Caco-2 (cell line): ENCODE data around the gene POU4F3. TPM values are rescaled to one million over a fixed set of nuclear protein-coding genes. Genes with fewer than 3 reads are reported as not detected.

Experiments used
- BruUV-seq: library from RNA; stranded (reverse); fragments of 400-500 nt; replicated peaks from 2 replicates; lab custom pipeline; 2021; lab: Mats Ljungman, UMichigan
- CTCF ChIA-PET: fragments of 300-600 bp; sonication (Branson Sonifier 250); formaldehyde crosslinking; loops from one replicate; lab custom pipeline; 2022; ENCODE audit warnings: antibody characterized with exemption; lab: Charles Lee
- POLR2A ChIA-PET: fragments of 300-600 bp; sonication (Branson Sonifier 250); formaldehyde crosslinking; loops from one replicate; lab custom pipeline; 2022; ENCODE audit warnings: antibody characterized with exemption; lab: Charles Lee
- DNase-seq, 2 experiments: peaks; one replicate each; pipeline versions ENCODE4 v3.0.0 to v3.0.0-alpha.2; 2020 to 2022
- H3K27me3 ChIP-seq: replicated peaks from 2 replicates; pipeline ENCODE4 v1.6.0; 2011; ENCODE audit warnings: low read length; ENCODE audit not compliant: control insufficient read depth, insufficient read depth
- H3K36me3 ChIP-seq: 2 replicates; pipeline ENCODE4 v1.5.1; 2011; ENCODE audit warnings: low read length; ENCODE audit not compliant: control insufficient read depth, insufficient read depth
- H3K4me1 ChIP-seq: fragments of 250-450 bp; sonication (Bioruptor Pico); 2 replicates; pipeline ENCODE4 v1.5.1; 2020; ENCODE audit warnings: mild to moderate bottlenecking
- H3K4me3 ChIP-seq: 2 replicates; pipeline ENCODE4 v1.5.1; 2011; ENCODE audit warnings: low read depth, mild to moderate bottlenecking, control low read depth, low read length
- H3K9me3 ChIP-seq: fragments of 250-450 bp; sonication (Bioruptor Pico); 2 replicates; pipeline ENCODE4 v1.5.1; 2020; ENCODE audit warnings: mild to moderate bottlenecking, moderate library complexity
- H3K27ac Mint-ChIP-seq: one replicate; pipeline ENCODE4 v1.8.0; 2022; ENCODE audit warnings: mixed read lengths; ENCODE audit not compliant: unreplicated experiment
- H3K27me3 Mint-ChIP-seq: one replicate; pipeline ENCODE4 v1.8.0; 2022; ENCODE audit warnings: mixed read lengths; ENCODE audit not compliant: insufficient read depth, unreplicated experiment
- H3K36me3 Mint-ChIP-seq: one replicate; pipeline ENCODE4 v1.8.0; 2022; ENCODE audit warnings: mild to moderate bottlenecking, mixed read lengths; ENCODE audit not compliant: insufficient read depth, unreplicated experiment
- H3K4me1 Mint-ChIP-seq: one replicate; pipeline ENCODE4 v1.8.0; 2022; ENCODE audit warnings: low read depth, mixed read lengths; ENCODE audit not compliant: unreplicated experiment
- H3K4me3 Mint-ChIP-seq: one replicate; pipeline ENCODE4 v1.8.0; 2022; ENCODE audit warnings: mild to moderate bottlenecking, moderate library complexity, mixed read lengths; ENCODE audit not compliant: unreplicated experiment
- H3K9me3 Mint-ChIP-seq: one replicate; pipeline ENCODE4 v1.8.0; 2022; ENCODE audit warnings: mixed read lengths; ENCODE audit not compliant: unreplicated experiment
- CTCF ChIP-seq, 2 experiments: fragments of 200-600 bp in 1 of 2; IDR thresholded peaks; 1 replicate in 1 of 2; 2 replicates in 1 of 2; pipeline versions ENCODE4 v1.5.1 to v1.8.0; 2011 to 2022; ENCODE audit warnings: antibody characterized with exemption in 1 of 2, control low read depth in 1 of 2, inconsistent platforms in 1 of 2, low read depth in 1 of 2, low read length in 1 of 2, mild to moderate bottlenecking in 1 of 2, moderate library complexity in 1 of 2; ENCODE audit not compliant: insufficient read depth in 1 of 2, severe bottlenecking in 1 of 2, unreplicated experiment in 1 of 2
- intact Hi-C: fragments of 100-400 bp; cut with micrococcal nuclease; formaldehyde crosslinking; loops from one replicate; pipeline ENCODE4 v1.10.0; 2022; ENCODE audit not compliant: unreplicated experiment
- total RNA-seq: library from RNA; stranded (reverse); gene quantifications from 2 replicates; pipeline ENCODE4 v1.2.3, GENCODE V29; 2022

The POU4F3 gene
- total RNA-seq, 1 experiment from 2014 or later, result not detected

GRCh38 chr5:146345578-146346366 is 7.1 kb downstream of the POU4F3 start:
- Mint-ChIP-seq H3K4me1 (no peaks in the 10 kb centered on the region), H3K4me3 (no peak overlapping the region), H3K36me3 (no peaks in the 10 kb centered on the region), H3K27ac (no peak overlapping the region), H3K9me3 (no peaks in the 10 kb centered on the region), H3K27me3 (peaks cover 28% of the 10 kb centered on the region)
- no peak overlapping the region for H3K4me3 ChIP-seq
- no peak for TF ChIP-seq CTCF (IDR thresholded peaks at IDR 0.05; ENCODE audit: insufficient read depth in 1 of 2, low read depth in 1 of 2, low read length in 1 of 2, severe bottlenecking in 1 of 2, unreplicated experiment in 1 of 2)
- POLR2A ChIA-PET, result no interaction called here
- no peaks in the 10 kb centered on the region for H3K36me3 ChIP-seq
- H3K27me3 ChIP-seq, result peaks cover 1% of the 10 kb centered on the region
- H3K4me1 ChIP-seq, result no peaks in the 10 kb centered on the region
- DNase-seq, result no peak
- BruUV-seq, result no TSS peak
- intact Hi-C loops, result no loop called here
- H3K9me3 ChIP-seq, result no peaks in the 10 kb centered on the region
- CTCF ChIA-PET, result no interaction called here

GRCh38 chr5:146357126-146357525 is 18.5 kb downstream of the POU4F3 start:
- no peaks in the 10 kb centered on the region for H3K4me1 Mint-ChIP-seq
- no peaks in the 10 kb centered on the region for H3K36me3 Mint-ChIP-seq
- H3K27me3 Mint-ChIP-seq, result peaks cover 14% of the 10 kb centered on the region
- H3K36me3 ChIP-seq, result no peaks in the 10 kb centered on the region
- ChIA-PET CTCF (no interaction called here), POLR2A (no interaction called here)
- H3K27me3 ChIP-seq, result no peaks in the 10 kb centered on the region
- no peaks in the 10 kb centered on the region for H3K9me3 ChIP-seq
- no TSS peak for BruUV-seq
- intact Hi-C loops, result no loop called here
- no peaks in the 10 kb centered on the region for H3K9me3 Mint-ChIP-seq
- no peak for TF ChIP-seq CTCF (IDR thresholded peaks at IDR 0.05; ENCODE audit: insufficient read depth in 1 of 2, low read depth in 1 of 2, low read length in 1 of 2, severe bottlenecking in 1 of 2, unreplicated experiment in 1 of 2)
- H3K4me1 ChIP-seq, result no peaks in the 10 kb centered on the region
- no peak overlapping the region for H3K4me3 ChIP-seq
- DNase-seq, result no peak
- H3K27ac Mint-ChIP-seq, result no peak overlapping the region
- no peak overlapping the region for H3K4me3 Mint-ChIP-seq

DNA sequence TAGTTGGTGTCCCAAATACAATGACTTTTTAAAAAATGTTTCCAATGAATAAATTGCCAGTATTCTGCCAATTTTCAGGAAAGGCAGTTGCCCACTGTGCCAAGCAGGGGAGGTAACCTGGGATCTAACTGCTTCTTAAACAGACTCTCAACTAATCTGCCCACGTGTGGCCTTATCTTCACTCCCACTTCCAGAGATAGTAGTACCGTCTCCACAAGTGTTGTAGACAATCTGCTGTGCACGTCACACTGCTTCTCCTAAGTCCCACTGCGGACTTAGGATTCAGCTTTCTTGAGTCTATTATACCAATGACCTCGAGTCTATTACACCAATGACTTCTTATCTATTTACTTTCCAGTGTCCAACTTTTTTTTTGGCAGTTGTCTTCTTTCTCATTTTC is 21.2 kb downstream of the POU4F3 start:
- H3K4me1 Mint-ChIP-seq, result no peaks in the 10 kb centered on the region
- H3K4me1 ChIP-seq, result no peaks in the 10 kb centered on the region
- intact Hi-C loops, result no loop called here
- H3K4me3 ChIP-seq, result no peak overlapping the region
- CTCF ChIA-PET, result no interaction called here
- POLR2A ChIA-PET, result no interaction called here
- no peak overlapping the region for H3K4me3 Mint-ChIP-seq
- no peak overlapping the region for H3K27ac Mint-ChIP-seq
- no peak for DNase-seq
- H3K36me3 Mint-ChIP-seq, result no peaks in the 10 kb centered on the region
- peaks cover 23% of the 10 kb centered on the region for H3K27me3 Mint-ChIP-seq
- no peaks in the 10 kb centered on the region for H3K27me3 ChIP-seq
- no peaks in the 10 kb centered on the region for H3K36me3 ChIP-seq
- H3K9me3 ChIP-seq, result no peaks in the 10 kb centered on the region
- no TSS peak for BruUV-seq
- no peak for TF ChIP-seq CTCF (IDR thresholded peaks at IDR 0.05; ENCODE audit: insufficient read depth in 1 of 2, low read depth in 1 of 2, low read length in 1 of 2, severe bottlenecking in 1 of 2, unreplicated experiment in 1 of 2)
- no peaks in the 10 kb centered on the region for H3K9me3 Mint-ChIP-seq
